Mucosa of descending colon (tissue), 3 donors: ENCODE results near the gene NUDT15. TPM values are rescaled to one million over a fixed set of nuclear protein-coding genes. Genes with fewer than 3 reads are reported as not detected.
A peak's percentile ranks its signal among the peaks of the same experiment; 100 is the strongest.

Experiments
- ATAC-seq: fragments of 200-7000 bp; cut with Tn5 transposase; one replicate; pipeline ENCODE4 v1.9.1; 2020; ENCODE audit warnings: mild to moderate bottlenecking, moderate library complexity
- DNase-seq, 3 donors: peaks; one replicate each; pipeline ENCODE4 v3.0.0-alpha.2; 2020
- H3K36me3 ChIP-seq: fragments of 200-600 bp; one replicate; pipeline ENCODE4 v1.8.0; 2021; ENCODE audit warnings: low read depth, mild to moderate bottlenecking
- H3K4me1 ChIP-seq: fragments of 200-600 bp; one replicate; pipeline ENCODE4 v1.8.0; 2021; ENCODE audit warnings: low read depth, mild to moderate bottlenecking
- H3K4me3 ChIP-seq: fragments of 200-600 bp; one replicate; pipeline ENCODE4 v1.8.0; 2021; ENCODE audit warnings: mild to moderate bottlenecking
- H3K9me3 ChIP-seq: fragments of 200-600 bp; one replicate; pipeline ENCODE4 v1.8.0; 2021; ENCODE audit warnings: mild to moderate bottlenecking
- intact Hi-C, 2 donors: fragments of 100-400 bp; cut with DNase I in 1 of 2; cut with micrococcal nuclease in 1 of 2; formaldehyde crosslinking; loops; one replicate each; pipeline versions ENCODE4 v1.11.0 to v1.11.1; 2022; cut with DNase I, micrococcal nuclease
- total RNA-seq, 3 donors: library from RNA; stranded (reverse); fragmentation: NEBNext Ultra II Directional in 2 of 3; extraction: Animal tissue kit (Norgen Biotek cat#: 25700) in 2 of 3; gene quantifications; one replicate each; pipeline versions ENCODE4 v1.2.1 to v1.2.4, GENCODE V29; 2021 to 2023
- TF ChIP-seq, protein P1 (sequence below): fragments of 200-600 bp; IDR thresholded peaks from one replicate; pipeline ENCODE4 v1.8.0; 2022; ENCODE audit warnings: antibody characterized with exemption, mild to moderate bottlenecking
- donor health status: DM: no; HTN: no; CAD: no; lungs with moderate emphysema.
- donor health status: DM: no; HTN: no; CAD: no.
- donor health status: DM: no; HTN: yes; CAD: no.

Gene NUDT15
- total RNA-seq, 3 donors from 2014 or later = 17.9 to 25.4 (median 21.6) TPM

GRCh38 chr13:48066310-48066989 is 28.9 kb downstream of the NUDT15 start:
- no peaks in the 10 kb centered on the region for H3K4me1 ChIP-seq
- H3K9me3 ChIP-seq = peaks cover 38% of the 10 kb centered on the region
- H3K4me3 ChIP-seq = no peak overlapping the region
- intact Hi-C loops = no loop called here
- TF ChIP-seq, protein P1, sequence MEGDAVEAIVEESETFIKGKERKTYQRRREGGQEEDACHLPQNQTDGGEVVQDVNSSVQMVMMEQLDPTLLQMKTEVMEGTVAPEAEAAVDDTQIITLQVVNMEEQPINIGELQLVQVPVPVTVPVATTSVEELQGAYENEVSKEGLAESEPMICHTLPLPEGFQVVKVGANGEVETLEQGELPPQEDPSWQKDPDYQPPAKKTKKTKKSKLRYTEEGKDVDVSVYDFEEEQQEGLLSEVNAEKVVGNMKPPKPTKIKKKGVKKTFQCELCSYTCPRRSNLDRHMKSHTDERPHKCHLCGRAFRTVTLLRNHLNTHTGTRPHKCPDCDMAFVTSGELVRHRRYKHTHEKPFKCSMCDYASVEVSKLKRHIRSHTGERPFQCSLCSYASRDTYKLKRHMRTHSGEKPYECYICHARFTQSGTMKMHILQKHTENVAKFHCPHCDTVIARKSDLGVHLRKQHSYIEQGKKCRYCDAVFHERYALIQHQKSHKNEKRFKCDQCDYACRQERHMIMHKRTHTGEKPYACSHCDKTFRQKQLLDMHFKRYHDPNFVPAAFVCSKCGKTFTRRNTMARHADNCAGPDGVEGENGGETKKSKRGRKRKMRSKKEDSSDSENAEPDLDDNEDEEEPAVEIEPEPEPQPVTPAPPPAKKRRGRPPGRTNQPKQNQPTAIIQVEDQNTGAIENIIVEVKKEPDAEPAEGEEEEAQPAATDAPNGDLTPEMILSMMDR = no peak
- ATAC-seq (peak; percentile 45), DNase-seq (no peak)
- no peaks in the 10 kb centered on the region for H3K36me3 ChIP-seq

DNA sequence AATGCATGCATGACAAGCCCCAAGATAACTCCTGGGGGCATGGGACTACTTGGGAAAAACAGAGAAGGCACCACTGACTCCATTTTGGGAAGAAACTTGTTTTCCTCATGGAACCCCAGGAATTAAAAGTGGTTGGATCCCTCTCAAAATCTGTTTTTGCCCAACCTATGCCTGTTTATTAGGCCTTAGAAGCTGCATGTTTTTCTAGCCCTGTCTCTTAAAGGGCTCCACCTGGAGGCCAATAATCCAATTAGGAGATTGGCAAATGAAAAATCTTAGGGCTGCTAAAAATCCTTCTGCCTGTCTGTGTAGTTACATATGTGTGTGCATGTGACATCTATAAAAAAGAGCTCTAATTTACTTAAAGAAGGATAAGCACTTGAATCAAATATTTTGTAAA is 30.5 kb downstream of the NUDT15 start:
- Histone ChIP-seq H3K36me3 (peaks cover 2% of the 10 kb centered on the region), H3K9me3 (peaks cover 50% of the 10 kb centered on the region)

DNA sequence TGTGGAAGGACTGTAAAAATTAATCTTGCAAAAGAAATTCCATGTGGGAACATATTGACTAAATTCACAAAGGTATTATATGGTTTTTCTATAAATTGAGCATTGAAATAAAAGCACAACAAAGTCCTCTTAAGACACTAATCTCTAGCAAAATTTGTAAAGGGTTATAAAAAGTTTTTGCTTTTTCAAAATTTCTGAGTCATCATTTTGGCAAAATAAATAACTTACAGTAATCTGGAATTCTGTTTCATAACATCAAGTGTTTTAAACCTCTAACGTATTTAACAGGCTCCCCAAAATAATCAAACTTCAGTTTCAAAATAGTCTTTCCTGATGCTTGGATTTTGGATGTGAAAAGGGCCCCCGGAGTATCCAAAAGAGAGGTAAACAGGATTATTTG is 31.4 kb downstream of the NUDT15 start:
- Histone ChIP-seq H3K36me3 (peaks cover 5% of the 10 kb centered on the region), H3K4me3 (no peak overlapping the region), H3K4me1 (no peaks in the 10 kb centered on the region), H3K9me3 (peaks cover 50% of the 10 kb centered on the region)
- ATAC-seq (no peak), DNase-seq (no peak)
- intact Hi-C loops = no loop called here
- TF ChIP-seq, protein P1 = no peak

More for the DNA sequence above, 30.5 kb downstream of the NUDT15 start:
- intact Hi-C loops = no loop called here
- Histone ChIP-seq H3K4me3 (no peak overlapping the region), H3K4me1 (no peaks in the 10 kb centered on the region)
- TF ChIP-seq, protein P1 = no peak
- no peak for DNase-seq
- ATAC-seq = no peak

GRCh38 chr13:48069573-48069972 is 32.0 kb downstream of the NUDT15 start:
- H3K36me3 ChIP-seq = peaks cover 5% of the 10 kb centered on the region
- TF ChIP-seq, protein P1 = no peak
- H3K9me3 ChIP-seq = peaks cover 50% of the 10 kb centered on the region
- DNase-seq = no peak
- H3K4me1 ChIP-seq = no peaks in the 10 kb centered on the region
- ATAC-seq = no peak
- H3K4me3 ChIP-seq = no peak overlapping the region
- intact Hi-C loops = no loop called here

- H3K4me3 ChIP-seq = no peak overlapping the region
- H3K36me3 ChIP-seq = peaks cover 8% of the 10 kb centered on the region
- intact Hi-C loops = no loop called here
- ATAC-seq (no peak), DNase-seq (no peak)
- TF ChIP-seq, protein P1 = no peak
- H3K4me1 ChIP-seq = no peaks in the 10 kb centered on the region
- peaks cover 50% of the 10 kb centered on the region for H3K9me3 ChIP-seq
Observed at GRCh38 chr13:48070942-48071341, 33.4 kb downstream of the NUDT15 start.
